Hypothalamus (tissue), 51 donors: Measurements from ENCODE around the gene MGAT5B.

ENCODE experiments used
- DNase-seq, 51 donors: peaks; one replicate each; lab custom pipeline; 2025; lab: John Stamatoyannopoulos, UW

The MGAT5B gene

GRCh38 chr17:76996741-76997694, 128.8 kb downstream of the MGAT5B start:
- no peak for DNase-seq

GRCh38 chr17:76997981-76998531, 129.9 kb downstream of the MGAT5B start:
- DNase-seq, result no peak

- DNase-seq, result no peak
These were observed 130.6 kb downstream of the MGAT5B start for GRCh38 chr17:76998839-76999238.
